IMR-90 (cell line): ENCODE measurements around the gene PAM. TPM values are rescaled to one million over a fixed set of nuclear protein-coding genes. Genes with fewer than 3 reads are reported as not detected.

ENCODE experiments used
- ATAC-seq: fragments of 200-7000 bp; cut with Tn5 transposase; 2 replicates; pipeline ENCODE4 v1.9.1; 2020; ENCODE audit warnings: low read depth, mild to moderate bottlenecking, moderate library complexity
- BruUV-seq: library from RNA; stranded (reverse); fragments of 400-500 nt; replicated peaks from 2 replicates; lab custom pipeline; 2021; lab: Mats Ljungman, UMichigan
- CTCF ChIA-PET: fragments of 300-600 bp; formaldehyde crosslinking; extraction: SDS; loops from one replicate; lab custom pipeline; 2021; ENCODE audit warnings: antibody characterized with exemption; lab: Yijun Ruan, JAX
- POLR2A ChIA-PET: fragments of 300-600 bp; sonication (Branson Sonifier 250); formaldehyde crosslinking; loops from one replicate; lab custom pipeline; 2022; ENCODE audit warnings: antibody characterized with exemption; ENCODE audit not compliant: unreplicated experiment; lab: Charles Lee
- DNase-seq: peaks from one replicate; pipeline ENCODE4 v3.0.0; 2013
- H2AFZ ChIP-seq: replicated peaks from 2 replicates; pipeline ENCODE3; 2013; ENCODE audit warnings: low read length, mild to moderate bottlenecking; ENCODE audit not compliant: poor library complexity
- H2AK5ac ChIP-seq: 2 replicates; pipeline ENCODE4 v1.6.1; 2013; ENCODE audit warnings: low read depth, low read length, inconsistent platforms
- H2AK9ac ChIP-seq: replicated peaks from 2 replicates; pipeline ENCODE3; 2013; ENCODE audit warnings: mild to moderate bottlenecking, low read depth, low read length, moderate library complexity; ENCODE audit not compliant: poor library complexity
- H2BK120ac ChIP-seq: 2 replicates; pipeline ENCODE4 v1.6.1; 2013; ENCODE audit warnings: low read depth, low read length, inconsistent platforms
- H2BK15ac ChIP-seq: 3 replicates; pipeline ENCODE4 v1.6.1; 2013; ENCODE audit warnings: low read depth, low read length, inconsistent platforms
- H2BK20ac ChIP-seq: 2 replicates; pipeline ENCODE4 v1.6.1; 2013; ENCODE audit warnings: low read depth, mild to moderate bottlenecking, inconsistent platforms, low read length, moderate library complexity
- H2BK5ac ChIP-seq: 2 replicates; pipeline ENCODE4 v1.6.1; 2013; ENCODE audit warnings: mild to moderate bottlenecking, low read depth, low read length, inconsistent platforms; ENCODE audit not compliant: poor library complexity, severe bottlenecking
- H3K14ac ChIP-seq: replicated peaks from 2 replicates; pipeline ENCODE4 v1.6.1; 2013; ENCODE audit warnings: low read depth, low read length, inconsistent platforms
- H3K18ac ChIP-seq: 2 replicates; pipeline ENCODE4 v1.6.1; 2013; ENCODE audit warnings: low read depth, low read length, control low read depth
- H3K23ac ChIP-seq: 2 replicates; pipeline ENCODE4 v1.6.1; 2013; ENCODE audit warnings: low read depth, low read length, inconsistent platforms
- H3K27ac ChIP-seq: 2 replicates; pipeline ENCODE4 v1.5.1; 2013; ENCODE audit warnings: mild to moderate bottlenecking, control low read depth, low read length; ENCODE audit not compliant: insufficient read depth
- H3K27me3 ChIP-seq: 2 replicates; pipeline ENCODE4 v1.6.1; 2013; ENCODE audit warnings: low read length; ENCODE audit not compliant: control insufficient read depth, insufficient read depth
- H3K36me3 ChIP-seq: 2 replicates; pipeline ENCODE4 v1.6.1; 2013; ENCODE audit warnings: low read length, mixed read lengths; ENCODE audit not compliant: control insufficient read depth, insufficient read depth
- H3K4ac ChIP-seq: 2 replicates; pipeline ENCODE4 v1.6.1; 2013; ENCODE audit warnings: low read depth, low read length, inconsistent platforms
- H3K4me1 ChIP-seq: 2 replicates; pipeline ENCODE4 v1.6.1; 2013; ENCODE audit warnings: low read length, mixed read lengths; ENCODE audit not compliant: control insufficient read depth, insufficient read depth
- H3K4me2 ChIP-seq: 2 replicates; pipeline ENCODE4 v1.6.1; 2013; ENCODE audit warnings: low read depth, mild to moderate bottlenecking, control low read depth, low read length, moderate library complexity
- H3K4me3 ChIP-seq: 2 replicates; pipeline ENCODE4 v1.5.1; 2013; ENCODE audit warnings: low read depth, mild to moderate bottlenecking, control low read depth, low read length, moderate library complexity; ENCODE audit not compliant: insufficient read depth
- H3K56ac ChIP-seq: 2 replicates; pipeline ENCODE4 v1.6.1; 2013; ENCODE audit warnings: low read length, inconsistent platforms; ENCODE audit not compliant: insufficient read depth; ENCODE audit errors: extremely low read depth
- H3K79me1 ChIP-seq, 2 experiments: 2 replicates each; pipeline ENCODE4 v1.6.1; 2013; ENCODE audit warnings: low read length in 2 of 2, inconsistent platforms in 1 of 2, low read depth in 1 of 2
- H3K9ac ChIP-seq: 2 replicates; pipeline ENCODE4 v1.6.1; 2013; ENCODE audit warnings: low read depth, low read length, control low read depth
- H3K9me1 ChIP-seq: 2 replicates; pipeline ENCODE4 v1.6.1; 2013; ENCODE audit warnings: low read length, inconsistent platforms; ENCODE audit not compliant: insufficient read depth
- H3K9me3 ChIP-seq: 2 replicates; pipeline ENCODE4 v1.6.1; 2013; ENCODE audit warnings: low read length; ENCODE audit not compliant: control insufficient read depth, insufficient read depth
- H4K20me1 ChIP-seq: 2 replicates; pipeline ENCODE4 v1.6.1; 2013; ENCODE audit warnings: low read length, inconsistent platforms; ENCODE audit not compliant: insufficient read depth
- H4K5ac ChIP-seq: 2 replicates; pipeline ENCODE4 v1.6.1; 2013; ENCODE audit warnings: mild to moderate bottlenecking, low read depth, low read length, control low read depth
- H4K8ac ChIP-seq, 2 experiments: 2 replicates each; pipeline ENCODE4 v1.6.1; 2013; ENCODE audit warnings: low read depth in 2 of 2, low read length in 2 of 2, control low read depth in 1 of 2, inconsistent platforms in 1 of 2
- H4K91ac ChIP-seq: 2 replicates; pipeline ENCODE4 v1.6.1; 2013; ENCODE audit warnings: low read depth, low read length, inconsistent platforms; ENCODE audit not compliant: insufficient read depth
- BHLHE40 ChIP-seq: fragments of 150-350 bp; IDR thresholded peaks from 2 replicates; pipeline ENCODE4 v1.6.1; 2016; ENCODE audit warnings: mild to moderate bottlenecking, low read depth, low read length
- CEBPB ChIP-seq: IDR thresholded peaks from 2 replicates; pipeline ENCODE4 v1.6.1; 2012; ENCODE audit warnings: low read depth, low read length, improper control_type of control experiment
- CHD1 ChIP-seq: IDR thresholded peaks from 2 replicates; pipeline ENCODE4 v1.6.1; 2012; ENCODE audit warnings: low read depth, low read length, improper control_type of control experiment
- CTCF ChIP-seq: conservative IDR thresholded peaks from 2 replicates; pipeline ENCODE4 v1.5.1; 2012; ENCODE audit warnings: mild to moderate bottlenecking, low read depth, low read length, improper control_type of control experiment
- NFE2L2 ChIP-seq: fragments of 150-350 bp; IDR thresholded peaks from 2 replicates; pipeline ENCODE4 v1.6.1; 2016; ENCODE audit warnings: low read depth, mild to moderate bottlenecking, low read length
- POLR2A ChIP-seq: IDR thresholded peaks from 2 replicates; pipeline ENCODE4 v1.6.1; 2012; ENCODE audit warnings: mild to moderate bottlenecking, low read depth, low read length
- SMC3 ChIP-seq: fragments of 150-350 bp; IDR thresholded peaks from 2 replicates; pipeline ENCODE4 v1.6.1; 2016; ENCODE audit warnings: low read depth, mild to moderate bottlenecking, antibody characterized with exemption, low read length, moderate library complexity
- USF2 ChIP-seq: fragments of 150-350 bp; IDR thresholded peaks from 2 replicates; pipeline ENCODE4 v1.6.1; 2017; ENCODE audit warnings: mild to moderate bottlenecking, antibody characterized with exemption, low read length, low read depth
- WGBS, 2 experiments: methylation state at CpG; one replicate each; pipeline versions ENCODE4 v1.1.5 to v1.1.7; 2013; ENCODE audit warnings: missing lambda C conversion rate in 2 of 2; ENCODE audit not compliant: insufficient read length in 1 of 2; ENCODE audit errors: extremely low coverage in 2 of 2; 5-methylcytosine and 5-hydroxymethylcytosine counted together
- dilution Hi-C: fragments of 300-500 bp; cut with HindIII; formaldehyde crosslinking; loops from one replicate; pipeline ENCODE4 v1.14.3; 2018; ENCODE audit warnings: low sequenced_read_pairs; ENCODE audit not compliant: unreplicated experiment
- in situ Hi-C: fragments of 300-500 bp; cut with MboI; formaldehyde crosslinking; loops from 3 replicates; pipeline ENCODE4 v1.14.3; 2019; ENCODE audit warnings: low sequenced_read_pairs, inconsistent platforms, mixed read lengths
- intact Hi-C: fragments of 100-400 bp; cut with micrococcal nuclease; formaldehyde crosslinking; loops from 2 replicates; pipeline ENCODE4 v1.10.0; 2022
- polyA plus RNA-seq, 3 experiments: library from polyadenylated mRNA; depleted of rRNA; stranded (reverse); fragments of >200 nt; gene quantifications; 2 replicates each; pipeline ENCODE4 v1.2.3, GENCODE V29; 2012; ENCODE audit warnings: low replicate concordance in 1 of 3
- total RNA-seq: library from RNA; depleted of rRNA; stranded (reverse); fragments of >200 nt; gene quantifications from 2 replicates; pipeline ENCODE4 v1.2.3, GENCODE V29; 2012

PAM gene
- total and polyA plus RNA-seq, 2 of the 4 experiments (the other 2 are of a cell fraction), result 115 to 179 TPM

GRCh38 chr5:102927007-102927406 is 171.9 kb downstream of the PAM start:
- Histone ChIP-seq H4K91ac (no peak overlapping the region), H3K18ac (no peak overlapping the region), H4K5ac (no peak overlapping the region), H3K23ac (no peak overlapping the region), H2BK20ac (no peak overlapping the region), H3K4me2 (no peak overlapping the region), H3K4ac (no peak overlapping the region), H3K14ac (no peak overlapping the region), H2BK5ac (no peak overlapping the region), H3K27me3 (no peaks in the 10 kb centered on the region), H3K9ac (no peak overlapping the region), H2AFZ (no peak overlapping the region), H3K4me3 (no peak overlapping the region), H4K8ac (no peak overlapping the region), H3K9me3 (no peaks in the 10 kb centered on the region), H3K4me1 (no peaks in the 10 kb centered on the region), H3K79me1 (peaks cover 0 to 3% of the 10 kb centered on the region in 2 experiments; a peak in 2 of 4 replicates), H2BK120ac (no peak overlapping the region), H3K27ac (no peak overlapping the region), H2AK5ac (no peak overlapping the region), H3K9me1 (no peaks in the 10 kb centered on the region), H4K20me1 (no peaks in the 10 kb centered on the region), H3K56ac (no peak overlapping the region), H3K36me3 (peaks cover 16% of the 10 kb centered on the region), H2AK9ac (no peak overlapping the region), H2BK15ac (no peak overlapping the region)
- no peak for TF ChIP-seq NFE2L2
- no peak for TF ChIP-seq USF2
- TF ChIP-seq POLR2A, result no peak
- TF ChIP-seq CHD1, result no peak
- no peak for TF ChIP-seq BHLHE40
- no peak for TF ChIP-seq CTCF
- TF ChIP-seq CEBPB, result no peak
- no peak for TF ChIP-seq SMC3
- ATAC-seq (no peak), DNase-seq (no peak)
- BruUV-seq, result no TSS peak
- intact Hi-C loops, result no loop called here
- POLR2A ChIA-PET, result no interaction called here
- CTCF ChIA-PET, result no interaction called here
- dilution Hi-C loops, result no loop called here
- in situ Hi-C loops, result no loop called here
- 100% methylated on average over 2 of the region's 6 CpGs; no CpG with 5 or more reads in 1 of the 2 experiments for WGBS, 2 experiments
